ENCODE measurements around the gene ZNF200. TPM values are rescaled to one million over a fixed set of nuclear protein-coding genes. Genes with fewer than 3 reads are reported as not detected.

The ZNF200 gene
- total and polyA plus RNA-seq, 2 of the 13 experiments (the other 11 are each of a cell fraction or from before 2014, with no cell fraction given) = 3.5 to 16.5 TPM

DNA sequence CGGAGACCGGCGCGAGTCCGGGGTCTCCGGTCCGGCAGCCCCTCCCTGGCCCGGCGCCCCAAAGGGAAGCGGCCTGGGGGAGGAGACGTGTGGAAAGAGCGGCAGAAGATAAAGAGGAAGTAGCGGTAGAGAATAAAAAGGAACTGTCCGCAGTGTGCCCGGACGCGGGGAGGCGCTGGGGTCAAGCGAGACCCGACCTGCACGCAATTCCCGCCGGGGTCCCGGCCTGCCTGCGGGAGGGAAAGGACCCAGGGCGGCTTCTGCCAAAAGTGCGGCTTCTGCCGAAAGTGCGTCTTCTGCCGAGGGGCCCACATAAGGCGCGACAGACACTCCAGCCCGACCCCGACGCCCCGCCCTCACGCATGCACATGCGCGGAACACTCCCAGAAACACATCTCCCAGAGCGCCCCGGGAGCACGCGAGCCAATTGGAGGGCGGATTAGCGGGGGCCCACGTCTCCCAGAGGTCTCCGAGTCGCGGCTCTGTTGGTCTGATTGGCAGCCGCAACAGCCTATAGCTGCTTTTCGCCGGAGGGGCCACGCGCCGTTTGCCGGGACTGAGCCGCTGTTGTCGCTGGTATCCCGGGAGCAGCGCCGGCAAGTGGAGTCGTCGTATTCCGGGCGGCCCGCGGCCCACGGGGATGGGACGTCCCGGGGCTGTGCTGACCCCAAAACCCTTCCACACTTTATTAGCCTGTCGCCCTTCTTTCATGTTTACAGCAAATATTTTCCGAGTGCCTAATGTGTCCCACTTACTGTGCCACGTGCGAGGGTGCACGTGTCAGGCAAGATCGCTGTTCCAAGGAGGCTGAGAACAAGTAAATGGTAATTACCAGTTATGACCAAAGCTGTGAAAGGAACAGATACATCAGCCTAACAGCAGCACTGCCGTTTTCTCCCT, 29.4 kb upstream of the ZNF200 start (continued):
- TF ChIP-seq, protein P1, sequence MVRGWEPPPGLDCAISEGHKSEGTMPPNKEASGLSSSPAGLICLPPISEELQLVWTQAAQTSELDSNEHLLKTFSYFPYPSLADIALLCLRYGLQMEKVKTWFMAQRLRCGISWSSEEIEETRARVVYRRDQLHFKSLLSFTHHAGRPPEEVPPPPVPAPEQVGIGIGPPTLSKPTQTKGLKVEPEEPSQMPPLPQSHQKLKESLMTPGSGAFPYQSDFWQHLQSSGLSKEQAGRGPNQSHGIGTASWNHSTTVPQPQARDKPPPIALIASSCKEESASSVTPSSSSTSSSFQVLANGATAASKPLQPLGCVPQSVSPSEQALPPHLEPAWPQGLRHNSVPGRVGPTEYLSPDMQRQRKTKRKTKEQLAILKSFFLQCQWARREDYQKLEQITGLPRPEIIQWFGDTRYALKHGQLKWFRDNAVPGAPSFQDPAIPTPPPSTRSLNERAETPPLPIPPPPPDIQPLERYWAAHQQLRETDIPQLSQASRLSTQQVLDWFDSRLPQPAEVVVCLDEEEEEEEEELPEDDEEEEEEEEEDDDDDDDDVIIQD (CRISPR knock-in tag; IDR thresholded peaks at IDR 0.05; ENCODE audit: low read depth) = no peak; the same call in 1 of the 2 replicates
- TF ChIP-seq GABPB1 (CRISPR knock-in tag; IDR thresholded peaks at IDR 0.05) = peak; percentile 90
- no peak for TF ChIP-seq PHB2 (IDR thresholded peaks at IDR 0.05; ENCODE audit: partially characterized antibody)
- no peak for TF ChIP-seq ZNF383 (CRISPR knock-in tag; IDR thresholded peaks at IDR 0.05; ENCODE audit: borderline replicate concordance)
- TF ChIP-seq ELF4 (CRISPR knock-in tag; IDR thresholded peaks at IDR 0.05; ENCODE audit: borderline replicate concordance) = no peak
- no peak for TF ChIP-seq NFE2L2 (IDR thresholded peaks at IDR 0.05; ENCODE audit: low read length)
- TF ChIP-seq ZNF670 (CRISPR knock-in tag; IDR thresholded peaks at IDR 0.05; ENCODE audit: borderline replicate concordance) = no peak
- TF ChIP-seq ZNF737 (CRISPR knock-in tag; IDR thresholded peaks at IDR 0.05; ENCODE audit: borderline replicate concordance) = no peak; the same call in 1 of the 2 replicates
- TF ChIP-seq SMYD3 (CRISPR knock-in tag; IDR thresholded peaks at IDR 0.05) = no peak
- TF ChIP-seq ZNF180 (CRISPR knock-in tag; IDR thresholded peaks at IDR 0.05; ENCODE audit: borderline replicate concordance, low read depth) = no peak
- TF ChIP-seq, protein P2, sequence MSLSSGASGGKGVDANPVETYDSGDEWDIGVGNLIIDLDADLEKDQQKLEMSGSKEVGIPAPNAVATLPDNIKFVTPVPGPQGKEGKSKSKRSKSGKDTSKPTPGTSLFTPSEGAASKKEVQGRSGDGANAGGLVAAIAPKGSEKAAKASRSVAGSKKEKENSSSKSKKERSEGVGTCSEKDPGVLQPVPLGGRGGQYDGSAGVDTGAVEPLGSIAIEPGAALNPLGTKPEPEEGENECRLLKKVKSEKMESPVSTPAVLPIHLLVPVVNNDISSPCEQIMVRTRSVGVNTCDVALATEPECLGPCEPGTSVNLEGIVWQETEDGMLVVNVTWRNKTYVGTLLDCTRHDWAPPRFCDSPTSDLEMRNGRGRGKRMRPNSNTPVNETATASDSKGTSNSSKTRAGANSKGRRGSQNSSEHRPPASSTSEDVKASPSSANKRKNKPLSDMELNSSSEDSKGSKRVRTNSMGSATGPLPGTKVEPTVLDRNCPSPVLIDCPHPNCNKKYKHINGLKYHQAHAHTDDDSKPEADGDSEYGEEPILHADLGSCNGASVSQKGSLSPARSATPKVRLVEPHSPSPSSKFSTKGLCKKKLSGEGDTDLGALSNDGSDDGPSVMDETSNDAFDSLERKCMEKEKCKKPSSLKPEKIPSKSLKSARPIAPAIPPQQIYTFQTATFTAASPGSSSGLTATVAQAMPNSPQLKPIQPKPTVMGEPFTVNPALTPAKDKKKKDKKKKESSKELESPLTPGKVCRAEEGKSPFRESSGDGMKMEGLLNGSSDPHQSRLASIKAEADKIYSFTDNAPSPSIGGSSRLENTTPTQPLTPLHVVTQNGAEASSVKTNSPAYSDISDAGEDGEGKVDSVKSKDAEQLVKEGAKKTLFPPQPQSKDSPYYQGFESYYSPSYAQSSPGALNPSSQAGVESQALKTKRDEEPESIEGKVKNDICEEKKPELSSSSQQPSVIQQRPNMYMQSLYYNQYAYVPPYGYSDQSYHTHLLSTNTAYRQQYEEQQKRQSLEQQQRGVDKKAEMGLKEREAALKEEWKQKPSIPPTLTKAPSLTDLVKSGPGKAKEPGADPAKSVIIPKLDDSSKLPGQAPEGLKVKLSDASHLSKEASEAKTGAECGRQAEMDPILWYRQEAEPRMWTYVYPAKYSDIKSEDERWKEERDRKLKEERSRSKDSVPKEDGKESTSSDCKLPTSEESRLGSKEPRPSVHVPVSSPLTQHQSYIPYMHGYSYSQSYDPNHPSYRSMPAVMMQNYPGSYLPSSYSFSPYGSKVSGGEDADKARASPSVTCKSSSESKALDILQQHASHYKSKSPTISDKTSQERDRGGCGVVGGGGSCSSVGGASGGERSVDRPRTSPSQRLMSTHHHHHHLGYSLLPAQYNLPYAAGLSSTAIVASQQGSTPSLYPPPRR (CRISPR knock-in tag; IDR thresholded peaks at IDR 0.05; ENCODE audit: borderline replicate concordance) = no peak; the same call in 1 of the 2 replicates
- no peak; the same call in 1 of the 2 replicates for TF ChIP-seq HMG20B (CRISPR knock-in tag; conservative IDR thresholded peaks at IDR 0.05)
- peak; percentile 80 for TF ChIP-seq KLF11 (CRISPR knock-in tag; IDR thresholded peaks at IDR 0.05)
- no peak for TF ChIP-seq AHR (CRISPR knock-in tag; IDR thresholded peaks at IDR 0.05)
- TF ChIP-seq, protein P3, sequence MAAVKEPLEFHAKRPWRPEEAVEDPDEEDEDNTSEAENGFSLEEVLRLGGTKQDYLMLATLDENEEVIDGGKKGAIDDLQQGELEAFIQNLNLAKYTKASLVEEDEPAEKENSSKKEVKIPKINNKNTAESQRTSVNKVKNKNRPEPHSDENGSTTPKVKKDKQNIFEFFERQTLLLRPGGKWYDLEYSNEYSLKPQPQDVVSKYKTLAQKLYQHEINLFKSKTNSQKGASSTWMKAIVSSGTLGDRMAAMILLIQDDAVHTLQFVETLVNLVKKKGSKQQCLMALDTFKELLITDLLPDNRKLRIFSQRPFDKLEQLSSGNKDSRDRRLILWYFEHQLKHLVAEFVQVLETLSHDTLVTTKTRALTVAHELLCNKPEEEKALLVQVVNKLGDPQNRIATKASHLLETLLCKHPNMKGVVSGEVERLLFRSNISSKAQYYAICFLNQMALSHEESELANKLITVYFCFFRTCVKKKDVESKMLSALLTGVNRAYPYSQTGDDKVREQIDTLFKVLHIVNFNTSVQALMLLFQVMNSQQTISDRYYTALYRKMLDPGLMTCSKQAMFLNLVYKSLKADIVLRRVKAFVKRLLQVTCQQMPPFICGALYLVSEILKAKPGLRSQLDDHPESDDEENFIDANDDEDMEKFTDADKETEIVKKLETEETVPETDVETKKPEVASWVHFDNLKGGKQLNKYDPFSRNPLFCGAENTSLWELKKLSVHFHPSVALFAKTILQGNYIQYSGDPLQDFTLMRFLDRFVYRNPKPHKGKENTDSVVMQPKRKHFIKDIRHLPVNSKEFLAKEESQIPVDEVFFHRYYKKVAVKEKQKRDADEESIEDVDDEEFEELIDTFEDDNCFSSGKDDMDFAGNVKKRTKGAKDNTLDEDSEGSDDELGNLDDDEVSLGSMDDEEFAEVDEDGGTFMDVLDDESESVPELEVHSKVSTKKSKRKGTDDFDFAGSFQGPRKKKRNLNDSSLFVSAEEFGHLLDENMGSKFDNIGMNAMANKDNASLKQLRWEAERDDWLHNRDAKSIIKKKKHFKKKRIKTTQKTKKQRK (IDR thresholded peaks at IDR 0.05; ENCODE audit: low read length) = no peak
- TF ChIP-seq, protein P4, sequence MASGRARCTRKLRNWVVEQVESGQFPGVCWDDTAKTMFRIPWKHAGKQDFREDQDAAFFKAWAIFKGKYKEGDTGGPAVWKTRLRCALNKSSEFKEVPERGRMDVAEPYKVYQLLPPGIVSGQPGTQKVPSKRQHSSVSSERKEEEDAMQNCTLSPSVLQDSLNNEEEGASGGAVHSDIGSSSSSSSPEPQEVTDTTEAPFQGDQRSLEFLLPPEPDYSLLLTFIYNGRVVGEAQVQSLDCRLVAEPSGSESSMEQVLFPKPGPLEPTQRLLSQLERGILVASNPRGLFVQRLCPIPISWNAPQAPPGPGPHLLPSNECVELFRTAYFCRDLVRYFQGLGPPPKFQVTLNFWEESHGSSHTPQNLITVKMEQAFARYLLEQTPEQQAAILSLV (CRISPR knock-in tag; IDR thresholded peaks at IDR 0.05; ENCODE audit: borderline replicate concordance) = peak; percentile 79; the same call in 1 of the 2 replicates
- TF ChIP-seq BORCS8-MEF2B (CRISPR knock-in tag; IDR thresholded peaks at IDR 0.05) = 0 out of 2 replicates have a peak, but pooled peaks have one; percentile 23
- no peak for TF ChIP-seq ZNF644 (CRISPR knock-in tag; IDR thresholded peaks at IDR 0.05; ENCODE audit: low read depth)

Data from HepG2 (cell line).